ENCODE measurements around the gene ETS1. TPM values are rescaled to one million over a fixed set of nuclear protein-coding genes. Genes with fewer than 3 reads are reported as not detected.

ETS1 gene
- total RNA-seq, 1 donor from 2014 or later, result 115 TPM

GRCh38 chr11:128567130-128567529 is 20.2 kb downstream of the ETS1 start:
- Mint-ChIP-seq H3K4me1 (ENCODE audit: low read depth) (peaks cover 21% of the 10 kb centered on the region), H3K9me3 (ENCODE audit: low read depth) (no peaks in the 10 kb centered on the region), H3K27ac (ENCODE audit: unreplicated experiment) (no peak overlapping the region), H3K4me3 (ENCODE audit: unreplicated experiment) (no peak overlapping the region), H3K27me3 (ENCODE audit: low read depth) (no peaks in the 10 kb centered on the region), H3K36me3 (ENCODE audit: low read depth) (no peaks in the 10 kb centered on the region)
- TF ChIP-seq, protein P1, sequence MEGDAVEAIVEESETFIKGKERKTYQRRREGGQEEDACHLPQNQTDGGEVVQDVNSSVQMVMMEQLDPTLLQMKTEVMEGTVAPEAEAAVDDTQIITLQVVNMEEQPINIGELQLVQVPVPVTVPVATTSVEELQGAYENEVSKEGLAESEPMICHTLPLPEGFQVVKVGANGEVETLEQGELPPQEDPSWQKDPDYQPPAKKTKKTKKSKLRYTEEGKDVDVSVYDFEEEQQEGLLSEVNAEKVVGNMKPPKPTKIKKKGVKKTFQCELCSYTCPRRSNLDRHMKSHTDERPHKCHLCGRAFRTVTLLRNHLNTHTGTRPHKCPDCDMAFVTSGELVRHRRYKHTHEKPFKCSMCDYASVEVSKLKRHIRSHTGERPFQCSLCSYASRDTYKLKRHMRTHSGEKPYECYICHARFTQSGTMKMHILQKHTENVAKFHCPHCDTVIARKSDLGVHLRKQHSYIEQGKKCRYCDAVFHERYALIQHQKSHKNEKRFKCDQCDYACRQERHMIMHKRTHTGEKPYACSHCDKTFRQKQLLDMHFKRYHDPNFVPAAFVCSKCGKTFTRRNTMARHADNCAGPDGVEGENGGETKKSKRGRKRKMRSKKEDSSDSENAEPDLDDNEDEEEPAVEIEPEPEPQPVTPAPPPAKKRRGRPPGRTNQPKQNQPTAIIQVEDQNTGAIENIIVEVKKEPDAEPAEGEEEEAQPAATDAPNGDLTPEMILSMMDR (IDR thresholded peaks at IDR 0.05), result no peak
- DNase-seq (ENCODE audit: low spot score), result no peak

- no peak overlapping the region for H3K4me3 Mint-ChIP-seq (ENCODE audit: unreplicated experiment)
- no peak for DNase-seq (ENCODE audit: low spot score)
- H3K27ac Mint-ChIP-seq (ENCODE audit: unreplicated experiment), result no peak overlapping the region
- H3K4me1 Mint-ChIP-seq (ENCODE audit: low read depth), result peaks cover 21% of the 10 kb centered on the region
- H3K9me3 Mint-ChIP-seq (ENCODE audit: low read depth), result no peaks in the 10 kb centered on the region
- TF ChIP-seq, protein P1 (IDR thresholded peaks at IDR 0.05), result no peak
- no peaks in the 10 kb centered on the region for H3K27me3 Mint-ChIP-seq (ENCODE audit: low read depth)
- H3K36me3 Mint-ChIP-seq (ENCODE audit: low read depth), result no peaks in the 10 kb centered on the region
Measured at GRCh38 chr11:128565881-128566280, 21.5 kb downstream of the ETS1 start.

- Mint-ChIP-seq H3K27me3 (ENCODE audit: low read depth) (no peaks in the 10 kb centered on the region), H3K4me3 (ENCODE audit: unreplicated experiment) (no peak overlapping the region), H3K36me3 (ENCODE audit: low read depth) (no peaks in the 10 kb centered on the region), H3K4me1 (ENCODE audit: low read depth) (peaks cover 21% of the 10 kb centered on the region), H3K27ac (ENCODE audit: unreplicated experiment) (no peak overlapping the region), H3K9me3 (ENCODE audit: low read depth) (no peaks in the 10 kb centered on the region)
- no peak for DNase-seq (ENCODE audit: low spot score)
- TF ChIP-seq, protein P1 (IDR thresholded peaks at IDR 0.05), result no peak
Measured at GRCh38 chr11:128564642-128565245, 22.6 kb downstream of the ETS1 start.

- H3K36me3 Mint-ChIP-seq (ENCODE audit: low read depth), result no peaks in the 10 kb centered on the region
- peaks cover 21% of the 10 kb centered on the region for H3K4me1 Mint-ChIP-seq (ENCODE audit: low read depth)
- no peak overlapping the region for H3K4me3 Mint-ChIP-seq (ENCODE audit: unreplicated experiment)
- no peaks in the 10 kb centered on the region for H3K27me3 Mint-ChIP-seq (ENCODE audit: low read depth)
- TF ChIP-seq, protein P1 (IDR thresholded peaks at IDR 0.05), result no peak
- H3K27ac Mint-ChIP-seq (ENCODE audit: unreplicated experiment), result no peak overlapping the region
- H3K9me3 Mint-ChIP-seq (ENCODE audit: low read depth), result no peaks in the 10 kb centered on the region
- no peak for DNase-seq (ENCODE audit: low spot score)
Measured at GRCh38 chr11:128563942-128564641, 23.3 kb downstream of the ETS1 start.

DNA sequence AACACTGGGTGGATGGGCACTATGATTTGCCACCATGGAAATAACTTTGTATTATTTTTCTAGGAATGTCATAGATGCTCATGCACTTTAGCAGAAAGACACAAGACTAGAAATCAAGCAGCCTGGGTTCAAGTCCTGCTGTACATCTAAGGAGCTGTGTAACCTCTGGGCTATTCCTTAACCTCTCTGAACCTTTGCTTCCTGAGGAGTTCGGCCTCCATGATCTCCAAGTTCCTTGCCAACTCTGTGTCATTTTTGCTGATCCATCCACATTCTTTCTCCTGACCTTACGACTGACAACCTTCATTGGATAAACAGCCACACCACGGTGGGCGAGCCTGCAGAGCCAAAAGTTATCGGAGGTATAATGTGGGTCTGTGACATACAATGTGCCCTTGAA is 24.1 kb downstream of the ETS1 start:
- no peaks in the 10 kb centered on the region for H3K9me3 Mint-ChIP-seq (ENCODE audit: low read depth)
- H3K4me1 Mint-ChIP-seq (ENCODE audit: low read depth), result peaks cover 21% of the 10 kb centered on the region
- no peaks in the 10 kb centered on the region for H3K27me3 Mint-ChIP-seq (ENCODE audit: low read depth)
- H3K27ac Mint-ChIP-seq (ENCODE audit: unreplicated experiment), result no peak overlapping the region
- H3K36me3 Mint-ChIP-seq (ENCODE audit: low read depth), result no peaks in the 10 kb centered on the region
- H3K4me3 Mint-ChIP-seq (ENCODE audit: unreplicated experiment), result no peak overlapping the region
- TF ChIP-seq, protein P1 (IDR thresholded peaks at IDR 0.05), result no peak
- DNase-seq (ENCODE audit: low spot score), result no peak
